T-helper 2 cell (primary cell): ENCODE measurements around the gene FEZF2.
A peak's percentile ranks its signal among the peaks of the same experiment; 100 is the strongest.

Experiments used
- DNase-seq, 5 experiments: peaks; one replicate each; pipeline versions ENCODE4 v3.0.0 to v3.0.0-alpha.2; 2012 to 2022

FEZF2 gene

DNA sequence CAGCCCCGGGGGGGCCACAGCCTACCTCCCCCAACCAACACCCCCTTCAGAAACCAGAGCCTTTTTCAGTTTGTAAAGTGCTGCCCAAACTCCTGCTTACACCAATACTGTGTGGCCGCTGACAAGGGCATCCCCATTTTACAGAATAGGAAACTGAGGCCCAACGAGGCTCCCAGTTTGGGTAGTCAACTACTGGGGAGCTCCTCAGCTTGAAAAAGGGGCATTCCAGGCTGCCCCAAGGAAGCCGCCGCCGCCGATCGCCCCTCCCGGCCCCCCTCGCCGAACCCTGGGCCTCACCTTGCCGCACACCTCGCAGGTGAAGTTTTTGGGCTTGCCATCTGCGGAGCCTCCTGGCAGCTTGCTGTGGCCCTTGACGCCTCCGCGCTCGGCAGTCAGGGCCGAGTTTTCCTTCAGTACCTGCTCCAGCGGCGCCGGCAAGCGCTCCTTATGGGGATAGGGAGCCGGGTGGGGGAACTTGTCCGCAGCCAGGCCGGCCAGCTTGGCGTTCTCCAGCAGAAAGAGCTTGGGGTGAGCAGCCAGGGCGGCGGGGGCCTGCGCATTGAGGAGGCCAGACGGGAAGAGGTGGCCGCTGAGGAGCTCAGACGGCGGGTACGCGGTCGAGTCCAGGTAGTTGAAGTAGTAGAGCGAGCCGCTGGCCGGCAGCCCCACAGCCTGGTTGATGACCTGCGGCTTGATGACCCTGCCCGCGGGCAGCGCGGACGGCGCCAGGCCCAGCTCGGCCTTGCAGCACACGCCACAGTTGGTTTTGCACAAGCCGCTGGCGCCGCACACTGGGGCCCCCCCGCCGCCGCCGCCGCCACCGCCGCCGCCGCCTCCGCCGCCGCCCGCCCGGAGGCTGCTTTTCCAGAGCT is 1.4 kb downstream of the FEZF2 start:
- DNase-seq: no peak

GRCh38 chr3:62370858-62371719 is 2.3 kb downstream of the FEZF2 start:
- no peak for DNase-seq

- peak in 1 of 5 experiments; percentile 20 for DNase-seq
Observed at GRCh38 chr3:62370112-62370857, 3.1 kb downstream of the FEZF2 start.

- no peak for DNase-seq
Observed at GRCh38 chr3:62369476-62369743, 3.9 kb downstream of the FEZF2 start.

DNA sequence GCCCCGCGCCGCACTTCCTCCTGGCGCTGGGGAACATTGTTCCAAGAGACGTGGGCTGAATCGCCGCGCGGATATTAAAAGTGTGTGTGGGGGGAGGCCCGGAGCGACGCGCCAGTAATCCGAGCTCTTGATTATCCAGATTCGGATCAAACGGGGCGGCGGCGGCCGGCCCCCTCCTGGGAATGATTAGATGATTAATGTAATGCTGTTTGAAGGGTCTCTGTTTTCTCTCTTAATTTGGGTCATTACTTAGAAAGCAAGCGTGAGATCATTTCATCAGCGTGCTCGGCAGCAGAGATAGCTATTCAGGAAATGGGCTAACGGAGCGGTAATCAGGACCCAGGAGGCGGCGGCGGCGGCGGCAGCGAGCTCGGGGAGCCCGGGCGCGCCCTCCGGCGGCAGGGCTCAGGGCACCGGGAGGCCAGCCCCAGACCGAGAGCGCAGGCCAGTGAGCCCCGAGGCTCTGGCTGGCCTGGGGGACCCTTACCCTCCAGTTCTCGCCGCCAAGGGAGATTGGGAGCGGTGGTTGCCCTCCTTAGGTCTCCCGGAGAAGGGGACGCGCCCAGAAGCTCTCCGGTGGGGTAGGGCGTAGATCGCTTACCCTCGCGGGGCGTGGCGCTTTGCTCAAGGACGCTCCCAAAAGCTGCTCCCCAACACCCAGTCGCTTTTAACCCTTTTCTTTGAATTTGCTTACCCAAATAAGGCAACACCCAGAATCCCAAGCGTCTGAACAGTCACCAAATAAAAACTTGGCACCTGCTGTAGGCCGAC is 4.5 kb downstream of the FEZF2 start:
- DNase-seq: no peak

DNA sequence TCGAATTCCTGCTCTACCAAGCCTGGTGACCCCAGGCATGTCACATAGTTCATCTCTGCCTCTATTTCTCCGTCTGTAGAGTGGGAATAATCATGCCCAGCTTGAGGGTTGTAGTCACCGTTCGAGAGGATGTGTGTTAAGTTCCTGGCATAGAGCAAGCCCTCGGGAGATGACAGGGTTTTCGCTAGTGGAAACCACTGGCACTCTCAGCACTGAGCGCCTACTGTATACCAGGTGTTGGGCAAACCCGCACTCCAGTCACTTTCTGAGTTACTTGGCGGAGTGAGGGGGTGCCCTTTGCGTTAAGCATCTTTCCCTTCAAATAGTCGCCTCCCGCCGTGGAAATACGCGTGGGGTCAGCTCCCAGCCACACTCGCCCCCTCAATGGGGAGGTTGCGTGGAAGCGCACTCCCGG is 5.1 kb downstream of the FEZF2 start:
- no peak for DNase-seq

- no peak for DNase-seq
Observed at GRCh38 chr3:62367763-62368195, 5.6 kb downstream of the FEZF2 start.

GRCh38 chr3:62366126-62366484 is 7.2 kb downstream of the FEZF2 start:
- DNase-seq: no peak

DNA sequence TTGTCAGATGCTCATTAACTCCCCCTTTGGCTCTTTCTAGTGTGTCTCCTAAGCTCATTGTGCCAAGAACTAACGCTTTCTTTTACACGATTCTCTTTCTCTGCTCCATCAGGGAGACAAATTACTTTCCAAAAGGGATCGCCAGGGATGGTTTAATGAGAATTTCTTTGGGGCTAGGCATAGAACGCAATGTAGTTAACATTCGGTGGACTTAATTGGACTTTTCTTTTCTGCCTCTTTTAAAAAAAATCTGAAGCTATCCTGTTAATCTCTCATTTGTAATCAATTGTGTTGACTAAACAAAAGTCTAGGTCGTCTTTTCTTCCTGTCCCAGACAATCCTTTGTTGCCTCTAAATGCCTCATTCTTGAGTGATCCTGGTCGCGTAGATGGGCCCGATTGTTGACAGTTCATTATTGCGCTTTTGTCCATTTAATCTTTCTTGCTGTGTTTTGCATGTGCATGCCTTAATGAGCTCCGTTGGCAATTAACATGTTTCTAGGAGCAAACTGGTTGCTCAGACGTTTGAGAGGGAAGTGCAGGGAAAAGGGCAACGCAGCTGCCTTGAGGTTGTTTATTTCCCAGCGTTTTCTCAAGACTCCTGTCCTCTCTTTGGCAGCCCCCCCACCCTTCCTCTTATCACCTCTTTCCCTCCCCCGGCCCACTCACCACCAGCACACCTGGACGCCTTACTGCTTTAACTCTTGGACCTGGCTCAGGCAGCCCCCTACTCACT is 7.8 kb downstream of the FEZF2 start:
- DNase-seq: no peak

DNA sequence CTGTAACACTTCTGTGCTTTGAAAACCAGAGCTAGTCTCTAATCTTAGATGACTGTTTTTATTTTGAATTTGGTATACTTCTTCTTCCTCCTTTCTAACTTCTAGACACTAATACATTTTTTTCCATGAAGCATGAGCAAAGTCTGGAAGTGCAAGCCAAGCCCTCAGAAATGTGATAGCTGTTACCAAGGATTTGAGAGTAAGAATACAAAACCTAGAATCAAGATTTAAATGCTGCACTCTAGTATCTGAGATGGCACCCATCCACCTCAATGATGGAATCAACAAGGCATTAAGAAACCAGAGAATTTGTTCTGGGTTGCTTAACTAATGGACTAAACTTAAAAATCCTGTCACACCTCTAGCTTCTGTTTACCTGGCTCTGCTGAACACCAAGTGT is 9.2 kb downstream of the FEZF2 start:
- DNase-seq: no peak

- no peak for DNase-seq
Observed at GRCh38 chr3:62363275-62363674, 10.1 kb downstream of the FEZF2 start.

GRCh38 chr3:62361824-62362223 is 11.5 kb downstream of the FEZF2 start:
- DNase-seq: no peak

- DNase-seq: no peak
Observed at GRCh38 chr3:62361261-62361660, 12.1 kb downstream of the FEZF2 start.

GRCh38 chr3:62359531-62359930 is 13.8 kb downstream of the FEZF2 start:
- DNase-seq: no peak

- no peak for DNase-seq
Observed at GRCh38 chr3:62356356-62356755, 17.0 kb downstream of the FEZF2 start.

DNA sequence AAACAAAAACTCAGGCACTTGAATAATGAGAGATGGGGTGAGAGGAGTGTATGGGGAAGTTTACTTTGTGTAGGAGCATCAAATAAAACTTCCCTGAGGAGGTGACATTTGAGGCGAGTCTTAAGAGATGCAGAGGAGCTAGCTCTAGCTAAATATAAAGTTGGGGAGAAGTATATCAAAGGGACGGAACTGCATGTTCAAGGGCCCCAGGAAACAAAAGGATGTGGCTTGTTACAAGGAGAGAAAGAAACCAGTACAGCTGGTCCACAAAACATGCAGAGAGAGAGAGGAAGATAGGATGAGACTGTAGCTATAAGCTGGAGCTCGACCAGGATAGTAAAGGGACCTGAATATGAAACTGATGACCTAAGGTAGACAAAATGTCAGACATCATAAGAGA is 17.6 kb downstream of the FEZF2 start:
- DNase-seq: no peak

DNA sequence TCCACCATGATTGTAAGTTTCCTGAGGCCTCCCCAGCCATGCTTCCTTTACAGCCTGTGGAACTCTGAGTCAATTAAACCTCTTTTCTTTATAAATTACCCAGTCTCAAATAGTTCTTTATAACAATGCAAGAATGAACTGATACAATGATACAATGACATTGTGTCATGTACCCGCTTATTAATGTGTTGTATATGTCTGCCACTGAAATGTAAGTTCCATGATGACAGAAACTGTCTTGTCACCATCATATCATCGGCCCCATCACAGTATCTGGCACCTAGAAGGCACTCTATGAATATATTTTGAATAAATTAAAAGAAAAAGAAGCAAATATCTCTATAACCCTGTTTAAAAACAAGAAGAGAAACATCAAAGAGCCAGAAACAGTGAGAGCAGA is 29.6 kb downstream of the FEZF2 start:
- no peak for DNase-seq

DNA sequence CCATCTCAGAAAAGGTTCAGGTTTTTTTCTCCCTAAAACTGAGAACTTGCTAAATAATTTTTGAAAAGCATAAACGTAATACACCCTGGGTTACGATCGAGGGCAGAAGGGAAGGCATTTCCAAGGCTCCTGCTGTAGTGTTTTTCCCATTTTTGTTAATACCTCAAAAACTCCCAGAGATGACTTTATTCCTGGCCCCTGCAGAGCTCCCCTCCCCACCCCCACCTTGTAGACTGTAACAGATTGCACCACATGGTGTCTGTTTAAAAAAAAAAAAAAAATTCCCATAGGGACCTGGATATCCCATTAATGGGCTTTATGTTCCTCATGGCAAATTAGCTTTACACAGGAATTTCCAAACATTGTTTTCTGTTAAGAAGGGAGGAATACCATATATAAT is 38.2 kb downstream of the FEZF2 start:
- DNase-seq: no peak

- DNase-seq: peak in 1 of 5 experiments; percentile 1
Observed at GRCh38 chr3:62332835-62333244, 40.5 kb downstream of the FEZF2 start.

DNA sequence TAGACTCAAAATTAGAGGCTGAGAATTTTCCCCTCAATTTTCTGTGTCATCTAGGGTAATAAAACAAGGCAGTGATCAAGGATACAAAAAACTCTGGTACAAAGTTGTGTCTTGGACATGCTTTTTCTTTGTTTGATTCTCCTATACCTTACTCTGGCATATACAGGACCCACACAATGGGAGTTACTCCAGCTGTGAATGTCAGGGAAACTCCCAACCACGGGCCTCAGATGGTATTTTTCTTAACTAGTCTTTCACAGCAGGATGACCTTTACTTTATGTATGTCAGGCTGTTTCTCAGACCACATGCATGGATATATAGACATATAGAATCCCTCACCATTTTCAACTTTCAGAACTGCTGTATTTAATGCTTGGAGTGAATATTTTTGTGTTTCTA is 41.3 kb downstream of the FEZF2 start:
- no peak for DNase-seq

GRCh38 chr3:62329971-62330370 is 43.4 kb downstream of the FEZF2 start:
- no peak for DNase-seq

DNA sequence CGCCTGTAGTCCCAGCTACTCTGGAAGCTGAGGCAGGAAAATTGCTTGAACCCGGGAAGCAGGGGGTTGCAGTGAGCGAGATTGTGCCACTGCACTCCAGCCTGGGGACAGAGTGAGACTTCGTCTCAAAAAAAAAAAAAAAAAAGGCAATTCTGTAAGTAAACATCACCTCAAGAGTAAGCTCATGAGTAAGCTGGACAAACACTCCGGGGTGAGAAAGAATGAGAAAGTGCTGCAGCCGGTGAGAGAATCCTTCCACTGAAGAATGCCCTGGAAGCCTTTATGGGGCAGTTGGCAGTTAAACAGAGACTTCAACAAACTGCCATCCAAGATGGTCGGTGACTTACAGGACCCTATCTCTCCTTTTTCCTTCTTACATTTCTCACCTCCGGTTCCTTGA is 47.5 kb downstream of the FEZF2 start:
- DNase-seq: no peak
